Mesenchymal stem cell (in vitro differentiated cells and primary cell): Measurements from ENCODE around the gene KCNIP4.

Experiments used
- DNase-seq: peaks from one replicate; pipeline ENCODE4 v3.0.0-alpha.2; 2013
- H2AFZ ChIP-seq: one replicate; pipeline ENCODE4 v1.6.1; 2013; ENCODE audit warnings: low read depth, mild to moderate bottlenecking, control low read depth, inconsistent platforms, low read length, moderate library complexity
- H2AK5ac ChIP-seq: 2 replicates; pipeline ENCODE4 v1.6.1; 2013; ENCODE audit warnings: low read length, moderate library complexity, mild to moderate bottlenecking, inconsistent platforms; ENCODE audit not compliant: severe bottlenecking
- H2BK120ac ChIP-seq: one replicate; pipeline ENCODE4 v1.6.1; 2013; ENCODE audit warnings: low read depth, mild to moderate bottlenecking, inconsistent platforms, low read length, moderate library complexity
- H2BK12ac ChIP-seq, 2 experiments: one replicate each; pipeline ENCODE4 v1.6.1; 2013; ENCODE audit warnings: inconsistent platforms in 2 of 2, low read length in 2 of 2, mild to moderate bottlenecking in 2 of 2, moderate library complexity in 2 of 2, control low read depth in 1 of 2
- H2BK15ac ChIP-seq: one replicate; pipeline ENCODE4 v1.6.1; 2013; ENCODE audit warnings: mild to moderate bottlenecking, low read depth, inconsistent platforms; ENCODE audit not compliant: poor library complexity, severe bottlenecking
- H2BK5ac ChIP-seq: 2 replicates; pipeline ENCODE4 v1.6.1; 2013; ENCODE audit warnings: low read depth, mild to moderate bottlenecking, low read length, control low read depth, inconsistent platforms; ENCODE audit not compliant: poor library complexity, severe bottlenecking
- H3K14ac ChIP-seq, 2 experiments: one replicate each; pipeline ENCODE4 v1.6.1; 2013; ENCODE audit warnings: inconsistent platforms in 2 of 2, low read length in 2 of 2, control low read depth in 1 of 2, mild to moderate bottlenecking in 1 of 2, moderate library complexity in 1 of 2
- H3K18ac ChIP-seq, 2 experiments: one replicate each; pipeline ENCODE4 v1.6.1; 2013; ENCODE audit warnings: inconsistent platforms in 2 of 2, low read length in 2 of 2, control low read depth in 1 of 2, low read depth in 1 of 2, mild to moderate bottlenecking in 1 of 2
- H3K23ac ChIP-seq, 2 experiments: one replicate each; pipeline ENCODE4 v1.6.1; 2013; ENCODE audit warnings: inconsistent platforms in 2 of 2, low read length in 2 of 2, mild to moderate bottlenecking in 2 of 2, moderate library complexity in 2 of 2, control low read depth in 1 of 2
- H3K27ac ChIP-seq: 2 replicates; pipeline ENCODE4 v1.5.1; 2013; ENCODE audit warnings: mild to moderate bottlenecking, moderate library complexity, low read length, control low read depth, inconsistent platforms; ENCODE audit not compliant: poor library complexity, severe bottlenecking
- H3K27me3 ChIP-seq, 2 experiments: 2 replicates each; pipeline versions ENCODE4 v1.6.1 to v1.7.0; 2013; ENCODE audit warnings: low read length in 2 of 2, mild to moderate bottlenecking in 2 of 2, moderate library complexity in 2 of 2, control low read depth in 1 of 2, inconsistent platforms in 1 of 2; ENCODE audit not compliant: control insufficient read depth in 1 of 2, insufficient read depth in 1 of 2
- H3K36me3 ChIP-seq, 2 experiments: 2 replicates each; pipeline versions ENCODE4 v1.6.1 to v1.7.0; 2013; ENCODE audit warnings: low read length in 2 of 2, control low read depth in 1 of 2, inconsistent platforms in 1 of 2, low read depth in 1 of 2, mild to moderate bottlenecking in 1 of 2; ENCODE audit not compliant: insufficient read depth in 2 of 2, control insufficient read depth in 1 of 2
- H3K4ac ChIP-seq, 2 experiments: one replicate each; pipeline ENCODE4 v1.6.1; 2013; ENCODE audit warnings: inconsistent platforms in 2 of 2, low read length in 2 of 2, mild to moderate bottlenecking in 2 of 2, moderate library complexity in 2 of 2, control low read depth in 1 of 2, low read depth in 1 of 2
- H3K4me1 ChIP-seq: 2 replicates; pipeline ENCODE4 v1.6.1; 2013; ENCODE audit warnings: low read depth, low read length, control low read depth; ENCODE audit not compliant: control insufficient read depth, insufficient read depth
- H3K4me2 ChIP-seq: 2 replicates; pipeline ENCODE4 v1.6.1; 2013; ENCODE audit warnings: low read length, mild to moderate bottlenecking, inconsistent platforms; ENCODE audit not compliant: poor library complexity, severe bottlenecking
- H3K4me3 ChIP-seq, 2 experiments: 2 replicates each; pipeline versions ENCODE4 v1.5.1 to v1.7.0; 2013; ENCODE audit warnings: low read length in 2 of 2, mild to moderate bottlenecking in 2 of 2, control low read depth in 1 of 2, low read depth in 1 of 2; ENCODE audit not compliant: insufficient read depth in 1 of 2
- H3K79me1 ChIP-seq: replicated peaks from 2 replicates; pipeline ENCODE4 v1.6.1; 2013; ENCODE audit warnings: mild to moderate bottlenecking, control low read depth, low read length, inconsistent platforms; ENCODE audit not compliant: poor library complexity, severe bottlenecking
- H3K9ac ChIP-seq: 2 replicates; pipeline ENCODE4 v1.7.0; 2013; ENCODE audit warnings: mild to moderate bottlenecking, low read length, moderate library complexity
- H3K9me3 ChIP-seq: 2 replicates; pipeline ENCODE4 v1.7.0; 2013; ENCODE audit warnings: mild to moderate bottlenecking, low read length; ENCODE audit not compliant: control insufficient read depth
- H4K8ac ChIP-seq: one replicate; pipeline ENCODE4 v1.6.1; 2013; ENCODE audit warnings: inconsistent platforms, mild to moderate bottlenecking, low read length, moderate library complexity
- H4K91ac ChIP-seq: one replicate; pipeline ENCODE4 v1.6.1; 2013; ENCODE audit warnings: mild to moderate bottlenecking, low read length, inconsistent platforms
- WGBS: methylation state at CpG from one replicate; pipeline ENCODE4 v1.1.7; 2013; ENCODE audit warnings: mixed read lengths; 5-methylcytosine and 5-hydroxymethylcytosine counted together

KCNIP4 gene

GRCh38 chr4:21514022-21514694, 434.4 kb downstream of the KCNIP4 start:
- no peak overlapping the region for H4K91ac ChIP-seq
- H3K27ac ChIP-seq: no peak overlapping the region
- no peaks in the 10 kb centered on the region for H3K4me1 ChIP-seq
- no peak overlapping the region for H3K18ac ChIP-seq
- no peaks in the 10 kb centered on the region for H3K9me3 ChIP-seq
- no peak overlapping the region for H2BK15ac ChIP-seq
- peaks cover 0 to 7% of the 10 kb centered on the region in 2 experiments for H3K27me3 ChIP-seq
- no peaks in the 10 kb centered on the region for H3K79me1 ChIP-seq
- H3K9ac ChIP-seq: no peak overlapping the region
- no peak overlapping the region for H2BK12ac ChIP-seq
- 81% methylated on average over 2 of the region's 4 CpGs for WGBS
- no peak overlapping the region for H2AFZ ChIP-seq
- H3K4me3 ChIP-seq: no peak overlapping the region
- H2AK5ac ChIP-seq: no peak overlapping the region
- H3K4ac ChIP-seq: no peak overlapping the region
- H3K4me2 ChIP-seq: no peak overlapping the region
- H4K8ac ChIP-seq: no peak overlapping the region
- DNase-seq: no peak
- H3K36me3 ChIP-seq: no peaks in the 10 kb centered on the region
- no peak overlapping the region for H3K23ac ChIP-seq
- no peak overlapping the region for H3K14ac ChIP-seq
- H2BK5ac ChIP-seq: no peak overlapping the region
- H2BK120ac ChIP-seq: no peak overlapping the region

GRCh38 chr4:21512353-21512752, 436.2 kb downstream of the KCNIP4 start:
- Histone ChIP-seq H3K18ac (no peak overlapping the region), H3K27me3 (peaks cover 0 to 7% of the 10 kb centered on the region in 2 experiments), H3K4ac (no peak overlapping the region), H2BK5ac (no peak overlapping the region), H3K9ac (no peak overlapping the region), H2AK5ac (no peak overlapping the region), H3K4me1 (no peaks in the 10 kb centered on the region), H3K23ac (no peak overlapping the region), H3K36me3 (no peaks in the 10 kb centered on the region), H2BK12ac (no peak overlapping the region), H3K4me3 (no peak overlapping the region), H4K91ac (no peak overlapping the region), H2BK15ac (no peak overlapping the region), H3K14ac (no peak overlapping the region), H3K79me1 (no peaks in the 10 kb centered on the region), H3K27ac (no peak overlapping the region), H4K8ac (no peak overlapping the region), H2AFZ (no peak overlapping the region), H2BK120ac (no peak overlapping the region), H3K9me3 (no peaks in the 10 kb centered on the region), H3K4me2 (no peak overlapping the region)
- DNase-seq: peak; percentile 63
- WGBS: 100% methylated on average over 1 of the region's 1 CpG

- no peak overlapping the region for H3K14ac ChIP-seq
- no peak overlapping the region for H3K4ac ChIP-seq
- no peak overlapping the region for H2AFZ ChIP-seq
- no peak overlapping the region for H3K27ac ChIP-seq
- DNase-seq: peak; percentile 30
- 79% methylated on average over 3 of the region's 4 CpGs for WGBS
- H4K8ac ChIP-seq: no peak overlapping the region
- H3K18ac ChIP-seq: no peak overlapping the region
- H3K36me3 ChIP-seq: no peaks in the 10 kb centered on the region
- H3K23ac ChIP-seq: no peak overlapping the region
- no peaks in the 10 kb centered on the region for H3K9me3 ChIP-seq
- H2BK5ac ChIP-seq: no peak overlapping the region
- no peak overlapping the region for H3K9ac ChIP-seq
- no peaks in the 10 kb centered on the region for H3K79me1 ChIP-seq
- H2AK5ac ChIP-seq: no peak overlapping the region
- H3K4me2 ChIP-seq: no peak overlapping the region
- no peak overlapping the region for H2BK120ac ChIP-seq
- H3K4me1 ChIP-seq: no peaks in the 10 kb centered on the region
- no peak overlapping the region for H4K91ac ChIP-seq
- H2BK15ac ChIP-seq: no peak overlapping the region
- H3K4me3 ChIP-seq: no peak overlapping the region
- H3K27me3 ChIP-seq: no peaks in the 10 kb centered on the region
- H2BK12ac ChIP-seq: no peak overlapping the region
Measured at GRCh38 chr4:21507439-21507838, 441.1 kb downstream of the KCNIP4 start.

- H4K8ac ChIP-seq: no peak overlapping the region
- no peak overlapping the region for H2AK5ac ChIP-seq
- no peaks in the 10 kb centered on the region for H3K4me1 ChIP-seq
- no peak overlapping the region for H2BK5ac ChIP-seq
- no peak overlapping the region for H3K4me2 ChIP-seq
- H3K14ac ChIP-seq: no peak overlapping the region
- H3K27ac ChIP-seq: no peak overlapping the region
- H3K18ac ChIP-seq: no peak overlapping the region
- H3K23ac ChIP-seq: no peak overlapping the region
- H3K9me3 ChIP-seq: no peaks in the 10 kb centered on the region
- H4K91ac ChIP-seq: no peak overlapping the region
- H3K9ac ChIP-seq: no peak overlapping the region
- DNase-seq: no peak
- H3K4ac ChIP-seq: no peak overlapping the region
- H3K27me3 ChIP-seq: no peaks in the 10 kb centered on the region
- no peak overlapping the region for H2BK15ac ChIP-seq
- 75% methylated on average over 1 of the region's 1 CpG for WGBS
- H2AFZ ChIP-seq: no peak overlapping the region
- H2BK12ac ChIP-seq: no peak overlapping the region
- H3K36me3 ChIP-seq: no peaks in the 10 kb centered on the region
- no peak overlapping the region for H3K4me3 ChIP-seq
- H3K79me1 ChIP-seq: no peaks in the 10 kb centered on the region
- H2BK120ac ChIP-seq: no peak overlapping the region
Measured at GRCh38 chr4:21490682-21491081, 457.9 kb downstream of the KCNIP4 start.
